SJSA1 (cell line): Measurements from ENCODE around the gene PLCB4. TPM values are rescaled to one million over a fixed set of nuclear protein-coding genes. Genes with fewer than 3 reads are reported as not detected.

ENCODE experiments used
- DNase-seq, 2 experiments: peaks; one replicate each; pipeline ENCODE4 v3.0.0-alpha.2; 2015 to 2020; ENCODE audit warnings: low spot score in 2 of 2, low read depth in 1 of 2
- H3K27ac ChIP-seq: fragments of 250-450 bp; sonication (Bioruptor Pico); 2 replicates; pipeline ENCODE4 v1.5.1; 2020; ENCODE audit warnings: mild to moderate bottlenecking, moderate library complexity
- H3K27me3 ChIP-seq: fragments of 250-450 bp; sonication (Bioruptor Pico); replicated peaks from 2 replicates; pipeline ENCODE4 v1.5.1; 2020; ENCODE audit warnings: mild to moderate bottlenecking, moderate library complexity
- H3K36me3 ChIP-seq: fragments of 250-450 bp; sonication (Bioruptor Pico); 2 replicates; pipeline ENCODE4 v1.5.1; 2020; ENCODE audit warnings: mild to moderate bottlenecking
- H3K4me1 ChIP-seq: fragments of 250-450 bp; sonication (Bioruptor Pico); replicated peaks from 2 replicates; pipeline ENCODE4 v1.6.1; 2021; ENCODE audit warnings: mild to moderate bottlenecking
- H3K4me3 ChIP-seq: fragments of 250-450 bp; sonication (Bioruptor Pico); 2 replicates; pipeline ENCODE4 v1.5.1; 2020; ENCODE audit warnings: mild to moderate bottlenecking
- H3K9me3 ChIP-seq: fragments of 250-450 bp; sonication (Bioruptor Pico); replicated peaks from 2 replicates; pipeline ENCODE4 v1.5.1; 2020; ENCODE audit warnings: mild to moderate bottlenecking
- total RNA-seq: library from RNA; depleted of rRNA; stranded (reverse); fragments of >200 nt; shearing (Covaris generic); gene quantifications from 2 replicates; pipeline ENCODE4 v1.2.3, GENCODE V29; 2014

PLCB4 gene
- total RNA-seq, 1 experiment from 2014 or later, result 9.3 TPM

DNA sequence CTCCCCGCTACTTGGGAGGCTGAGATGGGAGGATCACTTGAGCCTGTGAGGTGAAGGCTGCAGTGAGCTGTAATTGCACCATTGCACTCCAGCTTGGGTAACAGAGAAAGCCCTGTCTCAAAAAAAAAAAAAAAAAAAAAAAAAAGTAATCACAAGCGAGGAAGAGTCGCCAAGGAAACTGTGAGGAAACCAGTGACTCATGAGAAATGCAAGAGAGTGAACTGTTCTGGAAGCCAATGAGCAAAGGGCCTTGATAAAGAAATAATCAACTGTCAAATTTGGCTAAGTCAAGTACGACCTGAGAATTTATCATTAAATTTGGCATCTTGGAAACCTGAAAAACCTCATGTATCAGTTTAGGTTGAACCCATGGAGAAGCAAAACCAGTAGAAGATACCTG, 429.4 kb downstream of the PLCB4 start:
- Histone ChIP-seq H3K9me3 (no peaks in the 10 kb centered on the region), H3K36me3 (no peaks in the 10 kb centered on the region), H3K27ac (no peak overlapping the region), H3K4me1 (no peaks in the 10 kb centered on the region), H3K4me3 (no peak overlapping the region), H3K27me3 (no peaks in the 10 kb centered on the region; the same call in 1 of the 2 replicates)
- DNase-seq, result no peak

DNA sequence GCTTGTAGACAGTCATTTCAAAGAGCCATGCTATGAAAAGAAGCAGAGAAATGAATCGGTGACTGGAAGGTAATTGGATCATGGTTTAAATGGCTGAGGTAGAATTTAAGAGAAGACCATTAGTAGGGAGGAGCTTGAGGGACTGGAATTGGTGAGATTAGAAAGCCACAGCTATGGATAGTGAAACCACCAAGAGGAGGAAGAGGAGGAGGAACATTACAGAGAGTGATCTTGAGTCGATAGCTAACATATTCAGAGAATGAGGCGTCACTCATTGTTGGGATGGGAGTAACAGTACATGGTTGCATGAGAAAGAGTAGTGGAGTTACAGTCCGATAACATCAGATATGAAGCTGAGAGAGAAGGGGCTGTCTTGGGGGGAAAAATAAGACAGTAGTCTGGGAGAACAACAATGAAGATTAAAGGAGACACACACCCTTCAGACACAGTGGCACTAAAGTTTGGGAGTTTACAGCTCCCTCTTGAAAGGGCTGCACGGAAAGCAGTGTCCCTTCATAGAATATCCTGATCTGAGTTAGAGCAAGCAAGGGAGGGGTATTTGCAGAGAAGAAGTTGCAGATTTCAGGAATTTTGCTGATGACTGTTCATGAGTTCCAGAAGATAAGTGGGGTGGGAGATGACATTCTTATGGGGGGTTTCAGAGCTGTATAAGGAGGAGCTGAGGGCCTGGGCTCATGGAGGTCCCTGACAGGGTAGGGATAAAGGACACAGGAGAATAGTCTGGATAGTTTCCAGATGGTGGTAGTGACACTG, 430.4 kb downstream of the PLCB4 start:
- H3K9me3 ChIP-seq, result no peaks in the 10 kb centered on the region
- H3K4me1 ChIP-seq, result no peaks in the 10 kb centered on the region
- no peak for DNase-seq
- no peaks in the 10 kb centered on the region for H3K36me3 ChIP-seq
- no peaks in the 10 kb centered on the region; the same call in 1 of the 2 replicates for H3K27me3 ChIP-seq
- no peak overlapping the region for H3K27ac ChIP-seq
- H3K4me3 ChIP-seq, result no peak overlapping the region

DNA sequence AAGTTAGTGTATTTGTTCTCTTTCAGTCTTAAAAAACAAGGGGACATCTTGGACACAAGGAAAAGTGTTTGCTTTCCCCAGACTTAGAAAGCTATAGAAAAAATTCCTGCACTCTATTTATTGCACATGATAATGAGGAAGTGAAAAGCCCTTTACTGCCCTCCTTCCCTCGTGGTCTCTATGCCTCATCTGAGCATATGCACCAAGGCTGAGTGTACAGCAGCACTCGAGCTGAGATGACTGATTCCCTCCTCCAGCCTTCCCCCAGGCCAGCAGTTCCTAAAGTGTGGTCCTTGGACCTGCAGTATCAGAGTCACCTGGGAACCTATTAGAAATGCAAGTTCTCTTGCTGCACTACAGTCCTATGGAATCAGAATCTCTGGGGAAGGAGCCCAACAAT, 431.2 kb downstream of the PLCB4 start:
- DNase-seq, result no peak
- Histone ChIP-seq H3K4me3 (no peak overlapping the region), H3K9me3 (no peaks in the 10 kb centered on the region)

DNA sequence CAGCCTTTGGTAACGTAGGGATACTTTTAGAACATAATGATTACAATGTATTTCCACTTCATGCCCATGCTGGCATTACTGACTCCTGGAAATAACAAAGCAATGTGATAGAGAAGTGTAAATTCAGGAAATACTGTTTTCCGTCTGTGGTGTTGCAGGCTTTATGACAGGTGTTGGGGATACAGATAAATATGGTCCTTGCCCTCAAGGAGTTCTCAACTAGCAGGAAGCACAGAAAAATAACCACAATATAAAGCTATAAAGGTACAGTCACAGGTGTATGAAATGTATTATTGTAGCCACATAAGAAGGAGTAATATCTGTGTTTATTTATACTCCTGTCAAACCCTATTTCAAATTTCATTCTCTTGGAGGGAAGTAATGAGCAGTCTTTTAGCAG, 432.6 kb downstream of the PLCB4 start:
- Histone ChIP-seq H3K36me3 (no peaks in the 10 kb centered on the region), H3K27ac (no peak overlapping the region), H3K9me3 (no peaks in the 10 kb centered on the region), H3K27me3 (no peaks in the 10 kb centered on the region; the same call in 1 of the 2 replicates), H3K4me1 (no peaks in the 10 kb centered on the region), H3K4me3 (no peak overlapping the region)
- DNase-seq, result no peak

More for the DNA sequence above, 431.2 kb downstream of the PLCB4 start:
- H3K4me1 ChIP-seq, result no peaks in the 10 kb centered on the region
- H3K27ac ChIP-seq, result no peak overlapping the region
- H3K36me3 ChIP-seq, result no peaks in the 10 kb centered on the region
- H3K27me3 ChIP-seq, result no peaks in the 10 kb centered on the region; the same call in 1 of the 2 replicates

DNA sequence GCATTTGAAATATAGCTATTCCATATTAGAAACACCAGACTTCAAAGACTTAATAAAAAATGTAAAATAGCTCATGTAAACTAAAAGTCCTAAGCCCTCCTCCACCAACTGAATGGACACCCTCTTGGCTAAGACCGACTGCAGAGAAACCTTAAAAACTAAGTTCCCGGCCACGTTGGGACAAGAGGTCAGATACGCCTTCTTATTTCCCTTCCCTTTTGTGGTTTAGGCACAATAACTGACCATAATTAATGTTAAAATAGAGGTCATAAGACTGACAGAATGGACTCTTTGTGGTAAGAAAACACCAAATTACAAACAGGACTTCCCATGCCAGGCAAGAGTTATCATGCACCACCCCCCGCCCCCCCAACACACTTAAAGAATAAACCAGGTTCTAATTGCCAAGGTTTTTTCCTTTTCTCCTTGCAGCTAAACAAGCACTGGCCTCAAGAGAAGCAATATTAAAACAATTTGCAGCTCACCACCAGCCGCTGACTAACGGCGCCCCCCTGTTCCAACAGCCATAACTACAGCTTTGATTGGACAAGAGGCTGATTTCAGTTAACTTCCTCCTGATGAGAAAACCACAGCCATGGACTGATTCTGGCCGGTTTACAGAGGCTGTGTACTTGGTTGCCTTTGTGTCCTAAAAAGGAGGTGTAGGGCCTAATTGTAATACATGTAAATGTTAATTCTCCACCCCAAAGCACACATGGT, 434.8 kb downstream of the PLCB4 start:
- H3K27me3 ChIP-seq, result no peaks in the 10 kb centered on the region; the same call in 1 of the 2 replicates
- H3K27ac ChIP-seq, result no peak overlapping the region
- no peaks in the 10 kb centered on the region for H3K9me3 ChIP-seq
- H3K4me1 ChIP-seq, result no peaks in the 10 kb centered on the region
- H3K4me3 ChIP-seq, result no peak overlapping the region
- DNase-seq, result peak in 1 of 2 experiments; percentile 4
- H3K36me3 ChIP-seq, result no peaks in the 10 kb centered on the region

DNA sequence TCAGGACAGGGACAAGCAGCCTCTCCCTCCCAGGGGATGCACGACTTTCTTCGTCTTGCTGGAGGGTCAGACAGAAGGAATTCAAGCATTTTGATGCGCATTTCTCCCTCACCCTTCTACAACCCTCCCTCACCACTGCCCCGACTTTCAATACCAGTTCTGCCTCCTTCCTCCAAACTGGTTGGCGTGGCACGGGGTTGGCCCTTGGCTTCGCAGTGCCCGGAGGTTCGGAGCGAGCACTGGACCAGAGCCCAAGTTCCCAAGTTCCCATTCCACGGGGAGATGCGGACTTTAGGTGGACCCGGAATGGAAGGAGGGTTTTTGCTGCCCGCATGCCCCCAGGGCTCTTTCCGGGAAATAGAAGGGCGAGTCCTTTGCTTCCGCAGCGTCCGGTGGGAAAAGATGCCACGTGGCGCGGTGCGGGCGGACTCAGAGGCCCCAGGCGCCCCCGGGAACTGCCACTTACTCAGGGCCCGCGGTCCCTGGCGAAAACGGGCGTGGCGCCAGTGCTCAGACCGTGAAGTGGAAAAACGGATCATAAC, 437.5 kb downstream of the PLCB4 start:
- H3K9me3 ChIP-seq, result no peaks in the 10 kb centered on the region
- no peaks in the 10 kb centered on the region for H3K4me1 ChIP-seq
- DNase-seq, result no peak
- no peak overlapping the region for H3K27ac ChIP-seq
- peaks cover 7% of the 10 kb centered on the region for H3K27me3 ChIP-seq
- H3K36me3 ChIP-seq, result no peaks in the 10 kb centered on the region
- H3K4me3 ChIP-seq, result no peak overlapping the region

DNA sequence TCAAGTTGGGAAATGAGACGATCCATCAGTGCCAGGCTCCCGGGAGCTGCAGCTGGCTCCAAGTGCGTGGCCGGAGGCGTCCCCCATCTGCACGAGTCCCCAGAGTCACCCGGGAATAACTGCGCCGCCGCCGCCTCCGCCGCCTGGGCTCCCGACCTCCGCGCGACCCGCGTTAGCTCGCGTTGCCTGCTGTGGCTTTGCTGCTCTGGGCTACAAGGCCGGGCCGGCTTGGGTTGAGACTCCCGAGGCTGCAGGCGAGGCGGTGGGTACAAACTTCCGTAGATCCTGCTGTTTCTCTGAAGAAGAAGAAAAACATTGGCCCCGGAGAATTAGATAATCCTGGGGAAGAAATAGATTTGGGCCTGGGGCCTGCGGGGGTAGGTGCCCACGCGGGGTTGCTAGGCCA, 438.1 kb downstream of the PLCB4 start:
- Histone ChIP-seq H3K27ac (no peak overlapping the region), H3K27me3 (peaks cover 7% of the 10 kb centered on the region), H3K9me3 (no peaks in the 10 kb centered on the region), H3K4me1 (no peaks in the 10 kb centered on the region), H3K4me3 (no peak overlapping the region), H3K36me3 (no peaks in the 10 kb centered on the region)
- no peak for DNase-seq

DNA sequence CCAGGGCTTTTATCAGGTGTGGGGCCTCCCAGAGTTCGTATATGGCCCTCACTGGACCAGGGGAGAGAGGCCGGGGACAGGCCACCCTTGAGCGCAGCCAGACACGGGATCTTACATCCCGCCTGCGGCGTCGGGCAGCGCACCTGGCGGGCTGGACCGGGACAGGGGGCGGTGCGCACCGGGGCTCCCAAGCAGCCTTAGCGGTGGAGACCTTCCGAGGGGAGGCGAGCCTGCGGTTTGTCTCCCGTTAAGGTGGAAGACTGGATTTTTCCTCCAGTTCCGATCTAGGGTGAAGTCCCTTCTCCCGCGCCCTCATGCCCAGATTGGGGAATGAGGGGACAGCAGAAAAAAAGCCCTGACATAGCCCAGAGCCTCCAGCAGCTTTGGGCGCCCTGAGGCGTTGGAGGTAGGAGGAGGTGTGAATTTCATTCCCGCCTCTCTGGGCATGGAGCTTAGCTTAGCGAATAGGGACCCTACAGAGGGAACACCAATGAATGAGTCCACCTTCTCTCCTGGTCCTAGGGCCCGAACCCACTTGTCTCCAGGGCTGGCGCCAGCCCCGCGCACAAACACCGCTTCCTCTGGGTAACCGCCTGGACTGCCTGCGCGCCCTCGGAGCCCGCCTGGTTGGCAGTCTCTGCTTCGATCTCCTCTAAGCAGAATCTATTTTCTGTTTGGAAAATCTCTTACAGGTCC, 438.8 kb downstream of the PLCB4 start:
- peaks cover 12% of the 10 kb centered on the region for H3K27me3 ChIP-seq
- H3K4me3 ChIP-seq, result no peak overlapping the region
- no peaks in the 10 kb centered on the region for H3K4me1 ChIP-seq
- no peaks in the 10 kb centered on the region for H3K9me3 ChIP-seq
- no peak for DNase-seq
- H3K27ac ChIP-seq, result no peak overlapping the region
- H3K36me3 ChIP-seq, result no peaks in the 10 kb centered on the region

DNA sequence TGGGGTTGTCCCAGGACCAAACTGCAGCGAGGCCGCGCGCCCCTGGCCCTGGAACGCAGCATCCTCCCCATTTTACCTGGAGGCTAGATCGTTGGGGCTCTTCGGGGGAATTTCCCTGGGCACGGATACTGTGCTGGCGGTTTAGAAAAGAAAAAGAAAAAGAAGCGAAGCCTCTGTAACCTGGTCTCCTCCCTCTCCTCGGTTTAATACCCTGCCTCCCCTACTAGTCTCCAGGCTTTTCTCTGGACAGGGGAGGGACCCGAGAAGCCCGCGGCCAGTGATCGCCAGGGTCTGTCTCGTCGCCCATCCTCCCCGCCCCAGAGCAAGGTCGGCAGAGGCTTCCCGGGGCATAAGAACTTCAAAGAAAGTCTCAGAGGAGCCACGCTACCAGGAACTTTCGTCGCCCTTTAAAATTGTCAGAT, 439.4 kb downstream of the PLCB4 start:
- Histone ChIP-seq H3K27me3 (peaks cover 17% of the 10 kb centered on the region), H3K27ac (no peak overlapping the region), H3K4me1 (no peaks in the 10 kb centered on the region), H3K9me3 (no peaks in the 10 kb centered on the region), H3K4me3 (no peak overlapping the region), H3K36me3 (no peaks in the 10 kb centered on the region)
- no peak for DNase-seq

DNA sequence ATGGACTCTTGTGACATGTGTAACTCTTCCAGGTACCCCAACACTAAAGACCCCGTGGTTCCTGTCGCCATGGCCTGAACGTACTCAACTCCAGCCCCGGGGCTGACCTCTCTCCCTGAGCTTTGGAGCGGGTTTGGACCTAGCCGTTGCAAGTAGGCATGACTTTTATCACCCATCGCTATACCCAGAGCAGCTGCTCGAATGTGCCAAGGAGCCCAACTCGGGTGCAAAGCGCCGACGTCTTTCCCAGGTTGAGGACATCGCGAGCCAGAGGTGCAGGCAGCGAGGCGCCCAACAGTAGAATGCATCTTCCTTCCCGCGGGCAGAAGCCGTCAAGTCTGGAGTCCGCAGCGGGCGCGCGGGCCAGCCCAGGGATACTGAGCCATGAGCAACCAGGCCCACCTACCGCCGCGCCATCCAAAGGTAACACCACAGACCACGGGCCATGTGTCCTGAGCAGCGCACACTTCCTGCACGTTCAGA, 439.9 kb downstream of the PLCB4 start:
- no peak overlapping the region for H3K27ac ChIP-seq
- no peaks in the 10 kb centered on the region for H3K9me3 ChIP-seq
- no peaks in the 10 kb centered on the region for H3K4me1 ChIP-seq
- DNase-seq, result no peak
- H3K27me3 ChIP-seq, result peaks cover 22% of the 10 kb centered on the region
- H3K4me3 ChIP-seq, result no peak overlapping the region
- H3K36me3 ChIP-seq, result no peaks in the 10 kb centered on the region

DNA sequence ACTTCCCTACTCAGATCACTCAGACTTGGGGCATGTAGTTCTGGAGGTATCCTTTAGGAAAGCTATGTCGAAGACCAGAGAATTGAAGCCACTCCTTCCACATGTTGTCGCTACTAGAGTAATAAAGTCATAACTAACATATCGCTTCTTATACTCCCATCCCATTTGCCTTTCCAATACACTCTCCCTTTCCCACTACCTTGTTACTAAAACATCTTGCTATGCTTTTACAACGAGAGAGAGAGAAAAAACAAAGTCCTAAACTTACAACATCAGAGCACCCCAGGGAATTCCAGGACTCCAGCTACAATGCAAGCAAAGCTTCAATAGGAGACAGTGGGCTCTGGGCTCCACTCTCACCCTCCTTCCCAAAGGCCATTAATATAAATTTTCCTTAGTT, 440.4 kb downstream of the PLCB4 start:
- no peaks in the 10 kb centered on the region for H3K4me1 ChIP-seq
- H3K4me3 ChIP-seq, result no peak overlapping the region
- no peak overlapping the region for H3K27ac ChIP-seq
- no peak for DNase-seq
- no peaks in the 10 kb centered on the region for H3K36me3 ChIP-seq
- no peaks in the 10 kb centered on the region for H3K9me3 ChIP-seq
- peaks cover 27% of the 10 kb centered on the region for H3K27me3 ChIP-seq

DNA sequence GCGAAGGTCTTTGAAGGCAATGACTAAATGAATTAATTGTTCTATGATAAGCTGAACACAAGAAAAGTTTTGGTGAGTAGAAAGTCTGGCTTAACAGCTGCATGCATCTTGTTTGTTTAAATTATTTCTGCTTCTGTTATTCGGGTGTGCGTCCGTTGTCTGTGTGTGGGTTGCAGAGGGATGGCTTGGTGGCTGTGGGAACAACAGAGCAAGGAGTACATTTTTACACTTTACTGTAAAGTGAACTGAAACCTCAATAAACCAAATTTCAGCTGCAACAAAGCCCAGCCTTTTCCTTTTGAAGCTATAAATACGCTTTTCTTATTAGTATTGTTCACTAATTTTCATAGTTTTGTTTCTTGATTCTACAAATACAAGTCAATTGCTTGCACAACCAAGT, 442.0 kb downstream of the PLCB4 start:
- H3K9me3 ChIP-seq, result no peaks in the 10 kb centered on the region
- no peaks in the 10 kb centered on the region for H3K36me3 ChIP-seq
- no peaks in the 10 kb centered on the region for H3K4me1 ChIP-seq
- no peak overlapping the region for H3K27ac ChIP-seq
- no peak for DNase-seq
- H3K4me3 ChIP-seq, result no peak overlapping the region
- peaks cover 44% of the 10 kb centered on the region for H3K27me3 ChIP-seq

DNA sequence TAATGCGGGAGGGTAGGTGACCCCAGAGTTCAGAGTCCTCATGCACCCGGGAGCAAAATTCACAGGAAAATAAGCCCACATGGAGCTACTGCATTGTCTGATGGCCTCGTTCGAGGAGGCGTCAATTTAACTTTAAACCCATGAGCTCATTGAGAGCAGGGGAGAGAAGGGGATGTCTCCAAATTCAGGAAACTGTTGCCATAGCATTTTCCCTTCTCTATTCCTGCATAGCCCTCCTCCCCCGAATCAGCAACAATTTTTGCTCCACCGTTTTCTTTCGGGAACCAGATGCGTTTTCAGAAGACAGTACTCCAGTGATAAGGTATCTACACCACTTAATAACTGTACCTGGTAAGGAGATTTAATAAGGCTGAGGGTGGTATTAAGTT, 445.2 kb downstream of the PLCB4 start:
- Histone ChIP-seq H3K4me3 (no peak overlapping the region), H3K36me3 (no peaks in the 10 kb centered on the region), H3K27me3 (peaks cover 52% of the 10 kb centered on the region)

More for the DNA sequence above, 445.2 kb downstream of the PLCB4 start:
- DNase-seq, result no peak
- H3K4me1 ChIP-seq, result no peaks in the 10 kb centered on the region
- H3K27ac ChIP-seq, result no peak overlapping the region
- no peaks in the 10 kb centered on the region for H3K9me3 ChIP-seq
